Keratinocyte (primary cell): ENCODE results near the gene ANKRD33.

Experiments
- EZH2 ChIP-seq: IDR thresholded peaks from one replicate; pipeline ENCODE4 v1.6.1; 2012; ENCODE audit warnings: inconsistent platforms, mild to moderate bottlenecking, low read length, moderate library complexity
- TF ChIP-seq, protein P1 (sequence below), 3 experiments: IDR thresholded peaks in 1 of 3; conservative IDR thresholded peaks in 1 of 3; optimal IDR thresholded peaks in 1 of 3; 2 replicates in 2 of 3; 3 replicates in 1 of 3; pipeline versions ENCODE3 to v1.5.1; 2011; ENCODE audit warnings: low read length in 3 of 3, mild to moderate bottlenecking in 3 of 3, moderate library complexity in 2 of 3, control low read depth in 1 of 3, inconsistent platforms in 1 of 3; ENCODE audit not compliant: insufficient read depth in 2 of 3; ENCODE audit errors: extremely low read depth in 1 of 3

DNA sequence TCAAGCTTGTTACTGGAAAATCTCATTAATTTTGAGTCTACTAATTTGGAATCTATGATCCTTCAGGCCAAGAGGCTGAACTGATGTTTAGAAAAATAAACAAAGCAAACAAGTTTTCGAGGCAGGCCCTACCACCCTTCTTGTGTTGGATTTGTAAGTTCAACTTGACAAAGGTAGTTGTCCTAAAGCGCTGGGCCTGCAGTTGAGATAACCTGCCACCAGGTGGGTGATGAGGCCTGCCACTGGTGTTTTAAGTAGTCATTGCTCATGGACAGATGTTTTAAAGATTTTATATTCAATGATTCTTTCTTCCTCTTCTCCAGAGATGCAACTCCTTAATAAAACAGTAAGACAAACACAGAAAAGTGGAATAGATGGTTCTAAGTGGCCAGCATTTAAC lies 38.8 kb downstream of the ANKRD33 start:
- TF ChIP-seq, protein P1, sequence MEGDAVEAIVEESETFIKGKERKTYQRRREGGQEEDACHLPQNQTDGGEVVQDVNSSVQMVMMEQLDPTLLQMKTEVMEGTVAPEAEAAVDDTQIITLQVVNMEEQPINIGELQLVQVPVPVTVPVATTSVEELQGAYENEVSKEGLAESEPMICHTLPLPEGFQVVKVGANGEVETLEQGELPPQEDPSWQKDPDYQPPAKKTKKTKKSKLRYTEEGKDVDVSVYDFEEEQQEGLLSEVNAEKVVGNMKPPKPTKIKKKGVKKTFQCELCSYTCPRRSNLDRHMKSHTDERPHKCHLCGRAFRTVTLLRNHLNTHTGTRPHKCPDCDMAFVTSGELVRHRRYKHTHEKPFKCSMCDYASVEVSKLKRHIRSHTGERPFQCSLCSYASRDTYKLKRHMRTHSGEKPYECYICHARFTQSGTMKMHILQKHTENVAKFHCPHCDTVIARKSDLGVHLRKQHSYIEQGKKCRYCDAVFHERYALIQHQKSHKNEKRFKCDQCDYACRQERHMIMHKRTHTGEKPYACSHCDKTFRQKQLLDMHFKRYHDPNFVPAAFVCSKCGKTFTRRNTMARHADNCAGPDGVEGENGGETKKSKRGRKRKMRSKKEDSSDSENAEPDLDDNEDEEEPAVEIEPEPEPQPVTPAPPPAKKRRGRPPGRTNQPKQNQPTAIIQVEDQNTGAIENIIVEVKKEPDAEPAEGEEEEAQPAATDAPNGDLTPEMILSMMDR (optimal IDR thresholded peaks at IDR 0.05 in 1 of 3, IDR thresholded peaks at IDR 0.05 in 1 of 3, conservative IDR thresholded peaks at IDR 0.05 in 1 of 3; ENCODE audit: extremely low read depth in 1 of 3, insufficient read depth in 2 of 3, low read length in 3 of 3), result peak; percentile 84 to 86 (median 86)
- no peak for TF ChIP-seq EZH2
